Activated B cell treated with CpG ODN at 0.5 μM for 24 hours (primary cell): ENCODE data around the gene SPACA4. TPM values are rescaled to one million over a fixed set of nuclear protein-coding genes. Genes with fewer than 3 reads are reported as not detected.
"Not testable (repeated sequence)": the region's sequence is repeated elsewhere in the genome, so short reads cannot be mapped to it uniquely, and the experiment has no call there.

Experiments
- ATAC-seq: fragments of 200-7000 bp; cut with Tn5 transposase; one replicate; pipeline ENCODE4 v1.10.0; 2021; ENCODE audit warnings: low read depth, mild to moderate bottlenecking, moderate library complexity
- CTCF ChIA-PET: fragments of 350-600 bp; sonication (Branson Sonifier 250); formaldehyde crosslinking; loops from one replicate; lab custom pipeline; 2021; ENCODE audit warnings: antibody characterized with exemption; lab: Charles Lee
- POLR2A ChIA-PET: fragments of 350-600 bp; sonication (Branson Sonifier 250); formaldehyde crosslinking; loops from one replicate; lab custom pipeline; 2021; ENCODE audit warnings: antibody characterized with exemption; lab: Charles Lee
- DNase-seq: peaks from one replicate; pipeline ENCODE4 v3.0.0; 2022
- H3K27ac Mint-ChIP-seq: one replicate; pipeline ENCODE4 v1.8.0; 2020; ENCODE audit warnings: mixed read lengths
- H3K27me3 Mint-ChIP-seq: one replicate; pipeline ENCODE4 v1.8.0; 2021; ENCODE audit warnings: mixed read lengths
- H3K36me3 Mint-ChIP-seq: one replicate; pipeline ENCODE4 v1.8.0; 2021; ENCODE audit warnings: low read depth, mixed read lengths
- H3K4me1 Mint-ChIP-seq: one replicate; pipeline ENCODE4 v1.8.0; 2021; ENCODE audit warnings: mixed read lengths
- H3K4me3 Mint-ChIP-seq: one replicate; pipeline ENCODE4 v1.8.0; 2020; ENCODE audit warnings: mild to moderate bottlenecking, mixed read lengths
- H3K9me3 Mint-ChIP-seq: one replicate; pipeline ENCODE4 v1.8.0; 2020; ENCODE audit warnings: mixed read lengths
- CTCF ChIP-seq: fragments of 200-600 bp; IDR thresholded peaks from one replicate; pipeline ENCODE4 v1.8.0; 2022; ENCODE audit warnings: antibody characterized with exemption, mild to moderate bottlenecking
- intact Hi-C: fragments of 100-400 bp; cut with micrococcal nuclease; formaldehyde crosslinking; loops from one replicate; pipeline ENCODE4 v1.15.1; 2024
- total RNA-seq: library from RNA; stranded (reverse); gene quantifications from 2 replicates; pipeline ENCODE4 v1.2.3, GENCODE V29; 2022

Gene SPACA4
- total RNA-seq, 1 donor from 2014 or later, result not detected

GRCh38 chr19:48629599-48630295, 23.2 kb downstream of the SPACA4 start:
- Mint-ChIP-seq H3K4me1 (peaks cover 35% of the 10 kb centered on the region), H3K27me3 (no peaks in the 10 kb centered on the region), H3K9me3 (no peaks in the 10 kb centered on the region), H3K4me3 (no peak overlapping the region), H3K27ac (no peak overlapping the region), H3K36me3 (peaks cover 35% of the 10 kb centered on the region)
- DNase-seq (no peak), ATAC-seq (no peak)
- TF ChIP-seq CTCF, result no peak
- intact Hi-C loops, result loop anchor here (10.0 kb wide), 1 partner anchor 485 kb away; the partner anchor contains the start of genes C19orf73, LIN7B and PPFIA3
- ChIA-PET POLR2A (interaction anchor here (1.7 kb wide), 1 partner anchor 11 kb away, joined by 16 read pairs; the partner anchor contains the start of genes RPL18 and SPHK2), CTCF (no interaction called here)

- TF ChIP-seq CTCF, result no peak
- CTCF ChIA-PET, result no interaction called here
- intact Hi-C loops, result loop anchor here (10.0 kb wide), 1 partner anchor 484 kb away; the partner anchor contains the start of genes C19orf73, LIN7B and PPFIA3
- Mint-ChIP-seq H3K4me1 (peaks cover 36% of the 10 kb centered on the region), H3K9me3 (no peaks in the 10 kb centered on the region), H3K36me3 (peaks cover 35% of the 10 kb centered on the region), H3K27ac (no peak overlapping the region), H3K27me3 (no peaks in the 10 kb centered on the region), H3K4me3 (no peak overlapping the region)
- POLR2A ChIA-PET, result interaction anchor here (0.6 to 1.7 kb wide), 2 partner anchors 11 to 1715 kb away, joined by 5 to 16 read pairs; partner anchors contain the start of genes RPL18 and SPHK2
- no peak for DNase-seq
- no peak for ATAC-seq
Observed at GRCh38 chr19:48630296-48631063, 23.9 kb downstream of the SPACA4 start.

GRCh38 chr19:48631225-48631624, 24.7 kb downstream of the SPACA4 start:
- no peak for TF ChIP-seq CTCF
- CTCF ChIA-PET, result no interaction called here
- intact Hi-C loops, result loop anchor here (10.0 kb wide), 1 partner anchor 484 kb away; the partner anchor contains the start of genes C19orf73, LIN7B and PPFIA3
- POLR2A ChIA-PET, result interaction anchor here (0.6 to 1.3 kb wide), 5 partner anchors 12 to 1715 kb away, joined by 3 to 7 read pairs (median 5); partner anchors contain the start of genes RPL18 and SPHK2
- Mint-ChIP-seq H3K9me3 (no peaks in the 10 kb centered on the region), H3K36me3 (peaks cover 38% of the 10 kb centered on the region), H3K27ac (peak overlapping the region; percentile 46), H3K27me3 (no peaks in the 10 kb centered on the region), H3K4me3 (no peak overlapping the region), H3K4me1 (peaks cover 39% of the 10 kb centered on the region)
- no peak for DNase-seq
- no peak for ATAC-seq

GRCh38 chr19:48632286-48632685, 25.7 kb downstream of the SPACA4 start:
- peaks cover 38% of the 10 kb centered on the region for H3K4me1 Mint-ChIP-seq

GRCh38 chr19:48632692-48633147, 26.2 kb downstream of the SPACA4 start:
- POLR2A ChIA-PET, result interaction anchor here (2.6 kb wide), 1 partner anchor 14 kb away, joined by 32 read pairs; the partner anchor contains the start of genes RPL18 and SPHK2
- no peak for ATAC-seq
- Mint-ChIP-seq H3K4me3 (no peak overlapping the region), H3K4me1 (peaks cover 38% of the 10 kb centered on the region), H3K27me3 (no peaks in the 10 kb centered on the region), H3K9me3 (no peaks in the 10 kb centered on the region), H3K36me3 (peaks cover 37% of the 10 kb centered on the region), H3K27ac (peak overlapping the region; percentile 53)
- CTCF ChIA-PET, result no interaction called here
- DNase-seq, result no peak
- TF ChIP-seq CTCF, result no peak
- intact Hi-C loops, result loop anchor here (10.0 kb wide), 1 partner anchor 482 kb away; the partner anchor contains the start of genes C19orf73, LIN7B and PPFIA3

More at GRCh38 chr19:48632286-48632685, 25.7 kb downstream of the SPACA4 start:
- H3K9me3 Mint-ChIP-seq, DNase-seq, ATAC-seq, H3K27me3 Mint-ChIP-seq, H3K4me3 Mint-ChIP-seq, CTCF ChIA-PET: not testable (repeated sequence)
- H3K36me3 Mint-ChIP-seq, result peaks cover 37% of the 10 kb centered on the region
- POLR2A ChIA-PET, result interaction anchor here (1.3 kb wide), 2 partner anchors 13 to 310 kb away, joined by 3 to 6 read pairs; partner anchors contain the start of genes RPL18 and SPHK2
- H3K27ac Mint-ChIP-seq, result peak overlapping the region; percentile 53
- intact Hi-C loops, result loop anchor here (10.0 kb wide), 1 partner anchor 483 kb away; the partner anchor contains the start of genes C19orf73, LIN7B and PPFIA3
